Measurements from ENCODE around the gene HOXB8.
A peak's percentile ranks its signal among the peaks of the same experiment; 100 is the strongest.

HOXB8 gene

GRCh38 chr17:48579471-48579759, 35.7 kb downstream of the HOXB8 start:
- H4K91ac ChIP-seq (ENCODE audit: low read length) = no peak overlapping the region

GRCh38 chr17:48578616-48579470, 36.2 kb downstream of the HOXB8 start:
- 2% methylated on average over 35 of the region's 43 CpGs for WGBS
- H3K4me3 ChIP-seq (ENCODE audit: insufficient read depth in 1 of 2, low read depth in 1 of 2, low read length in 2 of 2) = peak overlapping the region; percentile 62 to 96

More at GRCh38 chr17:48579471-48579759, 35.7 kb downstream of the HOXB8 start:
- H3K79me1 ChIP-seq (replicated peaks; ENCODE audit: low read length, poor library complexity, severe bottlenecking) = peaks cover 4% of the 10 kb centered on the region
- H3K4me1 ChIP-seq (ENCODE audit: control insufficient read depth, insufficient read depth, low read depth, low read length) = peaks cover 34% of the 10 kb centered on the region
- no peak overlapping the region for H2AFZ ChIP-seq (ENCODE audit: low read depth, low read length)
- H2BK5ac ChIP-seq (ENCODE audit: low read depth, low read length, poor library complexity, severe bottlenecking) = no peak overlapping the region
- H3K4me3 ChIP-seq (ENCODE audit: insufficient read depth in 1 of 2, low read depth in 1 of 2, low read length in 2 of 2) = peak overlapping the region in 1 of 2 experiments; percentile 96
- peak overlapping the region; percentile 74 for H2BK120ac ChIP-seq (ENCODE audit: low read depth, low read length)
- no peak overlapping the region for H4K8ac ChIP-seq (ENCODE audit: low read length)
- H2AK5ac ChIP-seq (ENCODE audit: low read length, severe bottlenecking) = no peak overlapping the region
- peak overlapping the region in 1 of 2 experiments; percentile 43 for H2BK12ac ChIP-seq (ENCODE audit: low read length in 2 of 2)
- H3K23ac ChIP-seq (ENCODE audit: low read length in 2 of 2) = no peak overlapping the region
- H3K18ac ChIP-seq (ENCODE audit: low read depth in 1 of 2, low read length in 2 of 2) = peak overlapping the region in 1 of 2 experiments; percentile 91
- no peaks in the 10 kb centered on the region for H3K9me3 ChIP-seq (ENCODE audit: control insufficient read depth, low read length)
- no peak for DNase-seq
- H3K4me2 ChIP-seq (ENCODE audit: low read length, poor library complexity, severe bottlenecking) = peak overlapping the region; percentile 82
- H3K4ac ChIP-seq (ENCODE audit: low read depth in 1 of 2, low read length in 2 of 2) = no peak overlapping the region
- no peaks in the 10 kb centered on the region for H3K27me3 ChIP-seq (ENCODE audit: control insufficient read depth in 1 of 2, insufficient read depth in 1 of 2, low read length in 2 of 2)
- H2BK15ac ChIP-seq (ENCODE audit: low read depth, poor library complexity, severe bottlenecking) = no peak overlapping the region
- WGBS = 0% methylated on average over 1 of the region's 7 CpGs
- peak overlapping the region; percentile 98 for H3K9ac ChIP-seq (ENCODE audit: low read length)
- H3K36me3 ChIP-seq (ENCODE audit: control insufficient read depth in 1 of 2, insufficient read depth in 2 of 2, low read depth in 1 of 2, low read length in 2 of 2) = peaks cover 6% of the 10 kb centered on the region in 2 experiments
- no peak overlapping the region for H3K14ac ChIP-seq (ENCODE audit: low read length in 2 of 2)
- H3K27ac ChIP-seq (ENCODE audit: low read length, poor library complexity, severe bottlenecking) = no peak overlapping the region

DNA sequence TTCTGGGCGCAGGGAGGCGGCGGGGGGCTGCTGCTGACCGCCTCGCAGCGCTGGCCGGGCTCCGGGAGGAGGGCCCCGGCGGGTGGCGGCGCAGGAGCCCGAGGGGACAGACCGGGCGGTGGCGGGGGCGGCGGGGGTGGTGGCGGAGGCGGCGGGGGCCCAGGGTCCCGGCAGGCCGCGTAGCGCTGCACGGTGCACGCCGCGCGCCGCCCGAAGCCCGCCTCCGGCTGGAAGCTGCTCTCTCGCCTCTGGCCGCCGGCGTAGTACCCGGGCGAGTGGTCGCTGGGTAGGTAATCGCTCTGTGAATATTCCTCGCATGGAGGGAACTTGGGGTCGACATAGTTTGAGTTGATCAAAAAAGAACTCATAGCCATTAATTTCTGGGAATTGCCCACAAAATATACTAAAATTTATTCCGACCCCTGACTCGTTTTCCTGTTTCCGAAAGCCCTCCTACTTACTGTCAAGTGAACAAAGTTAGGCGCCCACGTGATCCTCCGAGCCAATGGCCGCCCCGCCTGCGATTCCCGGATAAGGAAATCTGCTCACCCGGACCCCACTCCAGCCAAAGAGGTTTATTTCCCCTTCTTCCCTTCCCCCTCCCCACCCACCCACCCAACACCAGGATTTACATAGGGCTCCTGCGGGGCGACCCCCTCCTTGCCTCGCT, 37.0 kb downstream of the HOXB8 start, which contains the start of gene HOXB4:
TSS of gene HOXB4 (minus strand) at position 405 of the 670 bp plus-strand sequence. CDS start at position 374, 31 bp downstream.
- Histone ChIP-seq H2BK120ac (ENCODE audit: low read depth, low read length) (peak within 1 kb of the TSS; percentile 97), H3K23ac (ENCODE audit: low read length in 2 of 2) (peak within 1 kb of the TSS in 1 of 2 experiments; percentile 91), H3K4ac (ENCODE audit: low read depth in 1 of 2, low read length in 2 of 2) (peak within 1 kb of the TSS; percentile 92 to 98), H3K9me3 (ENCODE audit: control insufficient read depth, low read length) (no peaks in the 10 kb centered on the region), H3K27ac (ENCODE audit: low read length, poor library complexity, severe bottlenecking) (peak within 1 kb of the TSS; percentile 60), H4K8ac (ENCODE audit: low read length) (peak within 1 kb of the TSS; percentile 94), H3K79me1 (replicated peaks; ENCODE audit: low read length, poor library complexity, severe bottlenecking) (peaks cover 7% of the 10 kb centered on the region), H3K18ac (ENCODE audit: low read depth in 1 of 2, low read length in 2 of 2) (peak within 1 kb of the TSS; percentile 91 to 95), H3K4me1 (ENCODE audit: control insufficient read depth, insufficient read depth, low read depth, low read length) (peaks cover 37% of the 10 kb centered on the region), H3K4me2 (ENCODE audit: low read length, poor library complexity, severe bottlenecking) (peak within 1 kb of the TSS; percentile 82), H2AK5ac (ENCODE audit: low read length, severe bottlenecking) (peak within 1 kb of the TSS; percentile 1), H3K9ac (ENCODE audit: low read length) (peak within 1 kb of the TSS; percentile 98), H3K27me3 (ENCODE audit: control insufficient read depth in 1 of 2, insufficient read depth in 1 of 2, low read length in 2 of 2) (no peaks in the 10 kb centered on the region), H2AFZ (ENCODE audit: low read depth, low read length) (no peak within 1 kb of the TSS), H3K36me3 (ENCODE audit: control insufficient read depth in 1 of 2, insufficient read depth in 2 of 2, low read depth in 1 of 2, low read length in 2 of 2) (peaks cover 6 to 10% of the 10 kb centered on the region in 2 experiments), H2BK15ac (ENCODE audit: low read depth, poor library complexity, severe bottlenecking) (peak within 1 kb of the TSS; percentile 86), H2BK5ac (ENCODE audit: low read depth, low read length, poor library complexity, severe bottlenecking) (no peak within 1 kb of the TSS), H2BK12ac (ENCODE audit: low read length in 2 of 2) (peak within 1 kb of the TSS; percentile 80 to 89), H3K14ac (ENCODE audit: low read length in 2 of 2) (peak within 1 kb of the TSS; percentile 87 to 97), H4K91ac (ENCODE audit: low read length) (peak within 1 kb of the TSS; percentile 95), H3K4me3 (ENCODE audit: insufficient read depth in 1 of 2, low read depth in 1 of 2, low read length in 2 of 2) (peak within 1 kb of the TSS; percentile 69 to 96)
- under 1% methylated on average over 19 of the region's 58 CpGs for WGBS
- DNase-seq = peak; percentile 88

More at GRCh38 chr17:48578616-48579470, 36.2 kb downstream of the HOXB8 start:
- Histone ChIP-seq H2AK5ac (ENCODE audit: low read length, severe bottlenecking) (peak overlapping the region; percentile 1), H3K9ac (ENCODE audit: low read length) (peak overlapping the region; percentile 98), H2AFZ (ENCODE audit: low read depth, low read length) (no peak overlapping the region), H4K8ac (ENCODE audit: low read length) (peak overlapping the region; percentile 94), H2BK5ac (ENCODE audit: low read depth, low read length, poor library complexity, severe bottlenecking) (no peak overlapping the region), H3K4me2 (ENCODE audit: low read length, poor library complexity, severe bottlenecking) (peak overlapping the region; percentile 82), H3K4me1 (ENCODE audit: control insufficient read depth, insufficient read depth, low read depth, low read length) (peaks cover 35% of the 10 kb centered on the region), H3K14ac (ENCODE audit: low read length in 2 of 2) (peak overlapping the region; percentile 22 to 87), H3K27me3 (ENCODE audit: control insufficient read depth in 1 of 2, insufficient read depth in 1 of 2, low read length in 2 of 2) (no peaks in the 10 kb centered on the region), H3K18ac (ENCODE audit: low read depth in 1 of 2, low read length in 2 of 2) (peak overlapping the region; percentile 87 to 91), H3K4ac (ENCODE audit: low read depth in 1 of 2, low read length in 2 of 2) (peak overlapping the region; percentile 92 to 93), H3K23ac (ENCODE audit: low read length in 2 of 2) (peak overlapping the region in 1 of 2 experiments; percentile 79), H3K36me3 (ENCODE audit: control insufficient read depth in 1 of 2, insufficient read depth in 2 of 2, low read depth in 1 of 2, low read length in 2 of 2) (peaks cover 6% of the 10 kb centered on the region in 2 experiments), H3K9me3 (ENCODE audit: control insufficient read depth, low read length) (no peaks in the 10 kb centered on the region), H3K27ac (ENCODE audit: low read length, poor library complexity, severe bottlenecking) (peak overlapping the region; percentile 60), H3K79me1 (replicated peaks; ENCODE audit: low read length, poor library complexity, severe bottlenecking) (peaks cover 7% of the 10 kb centered on the region), H2BK12ac (ENCODE audit: low read length in 2 of 2) (peak overlapping the region; percentile 55 to 80), H2BK120ac (ENCODE audit: low read depth, low read length) (peak overlapping the region; percentile 97), H4K91ac (ENCODE audit: low read length) (peak overlapping the region; percentile 95), H2BK15ac (ENCODE audit: low read depth, poor library complexity, severe bottlenecking) (peak overlapping the region; percentile 86)
- peak; percentile 76 for DNase-seq

Data from mesenchymal stem cell (in vitro differentiated cells and primary cell).